Upper lobe of right lung (tissue), 1 donor: Measurements from ENCODE around the gene PFDN6. TPM values are rescaled to one million over a fixed set of nuclear protein-coding genes. Genes with fewer than 3 reads are reported as not detected.

Source experiments
- ATAC-seq: fragments of 200-7000 bp; cut with Tn5 transposase; one replicate; pipeline ENCODE4 v1.9.1; 2020; ENCODE audit warnings: mild to moderate bottlenecking, moderate library complexity
- DNase-seq: peaks from one replicate; pipeline ENCODE4 v3.0.0-alpha.2; 2020
- H3K27ac ChIP-seq: fragments of 200-600 bp; one replicate; pipeline ENCODE4 v1.8.0; 2022
- H3K27me3 ChIP-seq: fragments of 200-600 bp; one replicate; pipeline ENCODE4 v1.8.0; 2022; ENCODE audit warnings: mild to moderate bottlenecking
- H3K36me3 ChIP-seq: fragments of 200-600 bp; one replicate; pipeline ENCODE4 v1.8.0; 2022
- H3K4me1 ChIP-seq: fragments of 200-600 bp; one replicate; pipeline ENCODE4 v1.8.0; 2022
- H3K4me3 ChIP-seq: fragments of 200-600 bp; one replicate; pipeline ENCODE4 v1.8.0; 2022; ENCODE audit warnings: mild to moderate bottlenecking
- H3K9me3 ChIP-seq: fragments of 200-600 bp; one replicate; pipeline ENCODE4 v1.8.0; 2022
- intact Hi-C: fragments of 100-400 bp; cut with DNase I; formaldehyde crosslinking; loops from one replicate; pipeline ENCODE4 v1.11.0; 2022
- total RNA-seq: library from RNA; stranded (reverse); fragmentation: NEBNext Ultra II Directional; extraction: Animal tissue kit (Norgen Biotek cat#: 25700); gene quantifications from one replicate; pipeline ENCODE4 v1.2.1, GENCODE V29; 2021
- TF ChIP-seq, protein P1 (sequence below): fragments of 200-600 bp; IDR thresholded peaks from one replicate; pipeline ENCODE4 v1.8.0; 2022; ENCODE audit warnings: antibody characterized with exemption
- donor health status: DM: no; HTN: yes; CAD: no; lungs with severe emphysema.

PFDN6 gene
- total RNA-seq, 1 donor from 2014 or later, result 39.3 TPM

DNA sequence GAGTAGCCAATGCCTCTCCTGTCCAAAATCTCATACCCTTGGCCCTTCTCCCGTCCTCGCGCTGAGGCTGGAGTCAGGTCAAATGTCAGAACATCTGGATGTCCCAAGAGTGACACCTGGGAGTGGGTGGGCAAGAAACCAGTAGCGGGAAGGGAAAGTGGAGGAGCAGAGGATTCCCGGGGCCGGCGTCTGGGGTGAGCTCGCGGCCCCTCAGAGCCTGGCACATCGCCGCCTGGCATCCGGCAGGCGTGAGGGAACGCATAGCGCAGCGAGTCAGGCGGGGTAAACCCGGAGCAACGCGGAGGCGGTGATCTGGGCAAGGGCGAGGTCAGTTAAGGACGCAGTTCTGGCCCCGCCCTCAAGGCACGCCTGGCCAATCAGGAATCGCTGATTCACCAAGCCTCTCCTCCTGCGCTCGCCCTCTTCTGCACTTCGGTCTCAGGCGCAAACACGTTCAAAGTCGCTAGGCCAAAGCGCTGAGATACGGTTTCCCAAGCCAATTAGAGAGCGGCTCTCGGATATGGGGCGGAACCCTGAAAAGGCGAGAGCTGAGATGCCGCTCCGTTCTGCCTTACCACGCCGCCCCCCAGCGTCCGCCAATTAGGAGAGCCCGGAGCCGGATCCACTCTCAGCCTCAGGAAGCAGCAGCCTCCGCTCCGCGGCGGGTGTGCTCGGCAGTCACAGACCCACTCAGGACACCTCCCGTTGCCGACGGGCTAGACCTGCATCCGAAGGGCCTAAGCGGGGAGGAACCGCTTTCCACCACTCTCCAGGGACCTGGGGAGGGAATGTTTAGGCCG, 40.3 kb upstream of the PFDN6 start:
- DNase-seq (peak; percentile 98), ATAC-seq (peak; percentile 96)
- Histone ChIP-seq H3K4me1 (peaks cover 21% of the 10 kb centered on the region), H3K27ac (peak overlapping the region; percentile 95), H3K27me3 (no peaks in the 10 kb centered on the region), H3K9me3 (no peaks in the 10 kb centered on the region), H3K4me3 (peak overlapping the region; percentile 59), H3K36me3 (peaks cover 22% of the 10 kb centered on the region)
- intact Hi-C loops, result loop anchor here (10.0 kb wide), 3 partner anchors 84 to 234 kb away; no protein-coding TSS in a partner anchor
- TF ChIP-seq, protein P1, sequence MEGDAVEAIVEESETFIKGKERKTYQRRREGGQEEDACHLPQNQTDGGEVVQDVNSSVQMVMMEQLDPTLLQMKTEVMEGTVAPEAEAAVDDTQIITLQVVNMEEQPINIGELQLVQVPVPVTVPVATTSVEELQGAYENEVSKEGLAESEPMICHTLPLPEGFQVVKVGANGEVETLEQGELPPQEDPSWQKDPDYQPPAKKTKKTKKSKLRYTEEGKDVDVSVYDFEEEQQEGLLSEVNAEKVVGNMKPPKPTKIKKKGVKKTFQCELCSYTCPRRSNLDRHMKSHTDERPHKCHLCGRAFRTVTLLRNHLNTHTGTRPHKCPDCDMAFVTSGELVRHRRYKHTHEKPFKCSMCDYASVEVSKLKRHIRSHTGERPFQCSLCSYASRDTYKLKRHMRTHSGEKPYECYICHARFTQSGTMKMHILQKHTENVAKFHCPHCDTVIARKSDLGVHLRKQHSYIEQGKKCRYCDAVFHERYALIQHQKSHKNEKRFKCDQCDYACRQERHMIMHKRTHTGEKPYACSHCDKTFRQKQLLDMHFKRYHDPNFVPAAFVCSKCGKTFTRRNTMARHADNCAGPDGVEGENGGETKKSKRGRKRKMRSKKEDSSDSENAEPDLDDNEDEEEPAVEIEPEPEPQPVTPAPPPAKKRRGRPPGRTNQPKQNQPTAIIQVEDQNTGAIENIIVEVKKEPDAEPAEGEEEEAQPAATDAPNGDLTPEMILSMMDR, result peak; percentile 39

DNA sequence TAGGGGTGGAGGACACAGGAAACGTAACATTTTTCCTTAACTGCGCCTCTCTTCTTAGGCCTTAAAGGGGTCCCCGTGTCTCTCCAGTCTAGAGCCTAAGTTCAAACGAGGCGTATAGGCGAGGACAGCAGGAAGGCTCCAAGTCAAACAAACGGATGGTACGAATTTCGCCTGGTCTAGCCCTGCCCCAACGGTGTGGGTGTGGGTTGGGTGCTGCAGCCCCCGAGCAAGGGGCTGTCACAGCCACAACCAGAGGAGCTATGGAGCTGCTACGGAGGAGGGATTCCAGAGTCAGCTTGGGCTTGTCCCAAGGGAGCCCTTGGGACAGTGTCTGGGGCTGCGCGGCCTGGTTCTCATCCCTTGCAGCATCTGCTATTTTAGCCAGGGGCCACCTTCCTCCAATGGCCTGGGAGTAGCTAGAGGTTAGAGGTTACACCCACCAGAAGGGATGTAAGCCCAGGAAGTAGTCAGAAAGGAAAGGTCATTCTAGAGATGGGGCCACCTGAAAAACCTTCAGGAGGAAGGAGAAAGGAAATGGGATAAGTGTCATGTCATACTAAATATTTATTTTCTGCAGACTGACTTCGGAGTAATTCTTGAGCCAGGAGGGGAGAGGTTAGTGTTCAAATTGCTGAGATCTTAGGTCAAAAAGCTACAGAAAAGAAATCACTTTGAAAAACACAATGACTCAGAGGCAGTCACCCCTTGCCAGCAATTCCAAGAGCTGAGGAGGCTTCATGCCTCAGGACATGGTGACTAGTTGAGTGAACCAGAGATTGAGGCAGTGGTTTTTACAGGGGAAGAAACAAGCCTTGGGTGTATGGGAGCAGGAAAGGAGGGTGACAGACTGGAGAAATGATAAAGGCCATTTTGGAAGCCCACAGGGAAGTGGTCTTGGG, 39.4 kb upstream of the PFDN6 start:
- TF ChIP-seq, protein P1, result no peak
- Histone ChIP-seq H3K4me3 (peak overlapping the region; percentile 59), H3K27ac (peak overlapping the region; percentile 95), H3K27me3 (no peaks in the 10 kb centered on the region), H3K9me3 (no peaks in the 10 kb centered on the region), H3K36me3 (peaks cover 28% of the 10 kb centered on the region), H3K4me1 (peaks cover 21% of the 10 kb centered on the region)
- DNase-seq (no peak), ATAC-seq (no peak)
- intact Hi-C loops, result loop anchor here (10.0 kb wide), 3 partner anchors 85 to 235 kb away; no protein-coding TSS in a partner anchor

DNA sequence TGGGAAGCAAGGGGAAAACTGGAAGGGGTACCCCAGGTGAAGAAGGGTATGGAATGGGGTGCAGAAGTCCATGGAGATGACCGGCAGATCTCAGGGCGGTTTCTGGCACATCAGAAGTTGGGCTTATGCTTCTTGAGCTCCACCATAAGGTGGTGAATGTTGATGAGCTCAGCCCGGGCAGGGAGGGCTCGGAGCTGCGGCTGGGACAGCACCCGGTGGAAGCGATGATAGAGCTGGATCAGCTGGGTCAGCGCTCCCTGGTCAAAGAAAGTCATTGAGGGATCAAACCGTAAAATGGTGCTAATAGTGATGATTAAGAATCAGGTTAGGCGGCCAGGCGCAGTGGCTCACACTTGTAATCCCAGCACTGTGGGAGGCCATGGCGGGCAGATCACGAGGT, 38.7 kb upstream of the PFDN6 start:
- Histone ChIP-seq H3K4me1 (peaks cover 21% of the 10 kb centered on the region), H3K36me3 (peaks cover 28% of the 10 kb centered on the region), H3K27ac (no peak overlapping the region), H3K4me3 (no peak overlapping the region), H3K9me3 (no peaks in the 10 kb centered on the region), H3K27me3 (no peaks in the 10 kb centered on the region)
- intact Hi-C loops, result no loop called here
- DNase-seq (no peak), ATAC-seq (no peak)
- TF ChIP-seq, protein P1, result no peak

- DNase-seq (no peak), ATAC-seq (no peak)
- H3K4me1 ChIP-seq, result peaks cover 21% of the 10 kb centered on the region
- H3K36me3 ChIP-seq, result peaks cover 28% of the 10 kb centered on the region
- H3K9me3 ChIP-seq, result no peaks in the 10 kb centered on the region
- H3K27ac ChIP-seq, result no peak overlapping the region
- no peak overlapping the region for H3K4me3 ChIP-seq
- intact Hi-C loops, result no loop called here
- TF ChIP-seq, protein P1, result no peak
- no peaks in the 10 kb centered on the region for H3K27me3 ChIP-seq
Observed at GRCh38 chr6:33251395-33252012, 37.9 kb upstream of the PFDN6 start.

DNA sequence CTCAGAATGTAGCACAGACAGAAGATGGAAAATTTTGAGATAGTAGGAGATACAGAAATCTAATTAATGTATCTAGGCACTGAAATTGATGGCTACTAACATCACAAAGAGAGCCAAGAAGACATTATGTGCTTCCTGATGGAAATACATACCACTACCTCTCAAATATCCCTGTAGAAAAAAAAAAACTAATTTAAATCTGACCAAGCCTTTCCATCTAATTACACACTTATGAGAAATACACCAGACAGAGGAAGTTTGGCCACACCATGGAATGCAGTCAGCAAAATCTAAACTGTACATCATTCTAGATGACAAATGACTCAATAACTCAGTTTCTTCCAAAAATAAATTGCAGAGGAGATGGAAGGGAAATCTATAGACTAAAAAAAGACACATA, 36.6 kb upstream of the PFDN6 start:
- no peaks in the 10 kb centered on the region for H3K27me3 ChIP-seq
- ATAC-seq (no peak), DNase-seq (no peak)
- peaks cover 20% of the 10 kb centered on the region for H3K4me1 ChIP-seq
- no peak overlapping the region for H3K4me3 ChIP-seq
- TF ChIP-seq, protein P1, result no peak
- no peaks in the 10 kb centered on the region for H3K9me3 ChIP-seq
- H3K27ac ChIP-seq, result no peak overlapping the region
- H3K36me3 ChIP-seq, result peaks cover 35% of the 10 kb centered on the region
- intact Hi-C loops, result no loop called here
